Measurements from ENCODE around the gene ASIC2.

Gene ASIC2

GRCh38 chr17:33072421-33073161 is 220.5 kb downstream of the ASIC2 start:
- H3K36me3 ChIP-seq (ENCODE audit: low read length): no peaks in the 10 kb centered on the region
- H3K9me3 ChIP-seq (ENCODE audit: insufficient read depth, low read length): no peaks in the 10 kb centered on the region
- H3K4me3 ChIP-seq (ENCODE audit: insufficient read depth, low read length, poor library complexity, severe bottlenecking): no peak overlapping the region
- no peak for TF ChIP-seq EZH2phosphoT487 (conservative IDR thresholded peaks at IDR 0.05; ENCODE audit: low read length)
- TF ChIP-seq CTCF (IDR thresholded peaks at IDR 0.05; ENCODE audit: insufficient read depth, low read length, poor library complexity, severe bottlenecking): no peak
- H3K9me2 ChIP-seq (replicated peaks; ENCODE audit: insufficient read depth, low read length): no peaks in the 10 kb centered on the region
- no peaks in the 10 kb centered on the region for H4K20me1 ChIP-seq (ENCODE audit: low read depth, low read length)
- no peak overlapping the region for H3K4me2 ChIP-seq (ENCODE audit: low read depth, low read length, poor library complexity, severe bottlenecking)
- H3K27me3 ChIP-seq (ENCODE audit: low read length): no peaks in the 10 kb centered on the region
- H3F3A ChIP-seq (ENCODE audit: insufficient read depth): no peaks in the 10 kb centered on the region
- no peak overlapping the region for H3K27ac ChIP-seq (ENCODE audit: low read depth, low read length)
- no peak overlapping the region for H2AFZ ChIP-seq (ENCODE audit: low read depth, low read length, severe bottlenecking)
- H3K79me2 ChIP-seq (ENCODE audit: insufficient read depth, low read length): no peaks in the 10 kb centered on the region
- no peak overlapping the region for H3K9ac ChIP-seq (ENCODE audit: low read length)

DNA sequence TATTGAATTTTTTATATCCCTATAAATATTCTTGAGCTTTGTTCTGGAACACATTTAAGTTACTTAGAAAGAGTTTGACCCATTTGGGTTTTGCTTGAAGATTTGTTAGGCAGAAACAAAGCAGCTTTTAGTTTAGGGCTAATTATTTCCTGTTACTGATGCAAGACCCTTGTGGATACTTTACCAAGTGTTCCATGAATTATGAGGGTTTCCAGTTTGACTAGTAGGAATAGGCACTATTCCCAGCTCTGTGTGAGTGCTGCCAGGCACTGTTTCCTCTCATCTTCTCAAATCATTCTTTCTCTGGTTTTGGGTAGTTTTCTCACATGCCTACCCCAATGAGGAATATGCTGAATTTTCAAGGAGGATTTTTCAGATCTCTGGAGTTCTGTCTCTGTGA is 221.4 kb downstream of the ASIC2 start:
- H2AFZ ChIP-seq (ENCODE audit: low read depth, low read length, severe bottlenecking): no peak overlapping the region
- H3F3A ChIP-seq (ENCODE audit: insufficient read depth): no peaks in the 10 kb centered on the region
- H3K9me2 ChIP-seq (replicated peaks; ENCODE audit: insufficient read depth, low read length): no peaks in the 10 kb centered on the region
- H3K4me2 ChIP-seq (ENCODE audit: low read depth, low read length, poor library complexity, severe bottlenecking): no peak overlapping the region
- H3K27ac ChIP-seq (ENCODE audit: low read depth, low read length): no peak overlapping the region
- H3K9me3 ChIP-seq (ENCODE audit: insufficient read depth, low read length): no peaks in the 10 kb centered on the region
- no peaks in the 10 kb centered on the region for H3K27me3 ChIP-seq (ENCODE audit: low read length)
- H4K20me1 ChIP-seq (ENCODE audit: low read depth, low read length): no peaks in the 10 kb centered on the region
- no peak overlapping the region for H3K4me3 ChIP-seq (ENCODE audit: insufficient read depth, low read length, poor library complexity, severe bottlenecking)
- no peaks in the 10 kb centered on the region for H3K79me2 ChIP-seq (ENCODE audit: insufficient read depth, low read length)
- TF ChIP-seq EZH2phosphoT487 (conservative IDR thresholded peaks at IDR 0.05; ENCODE audit: low read length) (no peak), CTCF (IDR thresholded peaks at IDR 0.05; ENCODE audit: insufficient read depth, low read length, poor library complexity, severe bottlenecking) (no peak)
- H3K9ac ChIP-seq (ENCODE audit: low read length): no peak overlapping the region
- H3K36me3 ChIP-seq (ENCODE audit: low read length): no peaks in the 10 kb centered on the region

GRCh38 chr17:33057564-33057963 is 235.5 kb downstream of the ASIC2 start:
- TF ChIP-seq CTCF (IDR thresholded peaks at IDR 0.05; ENCODE audit: insufficient read depth, low read length, poor library complexity, severe bottlenecking): no peak
- no peak for TF ChIP-seq EZH2phosphoT487 (conservative IDR thresholded peaks at IDR 0.05; ENCODE audit: low read length)
- H3K36me3 ChIP-seq (ENCODE audit: low read length): no peaks in the 10 kb centered on the region

More at GRCh38 chr17:33057564-33057963, 235.5 kb downstream of the ASIC2 start:
- Histone ChIP-seq H3F3A (ENCODE audit: insufficient read depth) (no peaks in the 10 kb centered on the region), H3K9me3 (ENCODE audit: insufficient read depth, low read length) (no peaks in the 10 kb centered on the region), H2AFZ (ENCODE audit: low read depth, low read length, severe bottlenecking) (no peak overlapping the region), H3K9me2 (replicated peaks; ENCODE audit: insufficient read depth, low read length) (no peaks in the 10 kb centered on the region), H3K27ac (ENCODE audit: low read depth, low read length) (no peak overlapping the region), H3K27me3 (ENCODE audit: low read length) (no peaks in the 10 kb centered on the region), H3K4me2 (ENCODE audit: low read depth, low read length, poor library complexity, severe bottlenecking) (no peak overlapping the region), H4K20me1 (ENCODE audit: low read depth, low read length) (no peaks in the 10 kb centered on the region), H3K9ac (ENCODE audit: low read length) (no peak overlapping the region), H3K4me3 (ENCODE audit: insufficient read depth, low read length, poor library complexity, severe bottlenecking) (no peak overlapping the region), H3K79me2 (ENCODE audit: insufficient read depth, low read length) (no peaks in the 10 kb centered on the region)

Data from SU-DHL-6 (cell line).